IMR-90 (cell line): ENCODE data around the gene CTPS1. TPM values are rescaled to one million over a fixed set of nuclear protein-coding genes. Genes with fewer than 3 reads are reported as not detected.

ENCODE experiments used
- ATAC-seq: fragments of 200-7000 bp; cut with Tn5 transposase; 2 replicates; pipeline ENCODE4 v1.9.1; 2020; ENCODE audit warnings: low read depth, mild to moderate bottlenecking, moderate library complexity
- BruUV-seq: library from RNA; stranded (reverse); fragments of 400-500 nt; replicated peaks from 2 replicates; lab custom pipeline; 2021; lab: Mats Ljungman, UMichigan
- CTCF ChIA-PET: fragments of 300-600 bp; formaldehyde crosslinking; extraction: SDS; loops from one replicate; lab custom pipeline; 2021; ENCODE audit warnings: antibody characterized with exemption; lab: Yijun Ruan, JAX
- POLR2A ChIA-PET: fragments of 300-600 bp; sonication (Branson Sonifier 250); formaldehyde crosslinking; loops from one replicate; lab custom pipeline; 2022; ENCODE audit warnings: antibody characterized with exemption; ENCODE audit not compliant: unreplicated experiment; lab: Charles Lee
- DNase-seq: peaks from one replicate; pipeline ENCODE4 v3.0.0; 2013
- H2AFZ ChIP-seq: replicated peaks from 2 replicates; pipeline ENCODE3; 2013; ENCODE audit warnings: low read length, mild to moderate bottlenecking; ENCODE audit not compliant: poor library complexity
- H2AK5ac ChIP-seq: 2 replicates; pipeline ENCODE4 v1.6.1; 2013; ENCODE audit warnings: low read depth, low read length, inconsistent platforms
- H2AK9ac ChIP-seq: replicated peaks from 2 replicates; pipeline ENCODE3; 2013; ENCODE audit warnings: mild to moderate bottlenecking, low read depth, low read length, moderate library complexity; ENCODE audit not compliant: poor library complexity
- H2BK120ac ChIP-seq: 2 replicates; pipeline ENCODE4 v1.6.1; 2013; ENCODE audit warnings: low read depth, low read length, inconsistent platforms
- H2BK15ac ChIP-seq: 3 replicates; pipeline ENCODE4 v1.6.1; 2013; ENCODE audit warnings: low read depth, low read length, inconsistent platforms
- H2BK20ac ChIP-seq: 2 replicates; pipeline ENCODE4 v1.6.1; 2013; ENCODE audit warnings: low read depth, mild to moderate bottlenecking, inconsistent platforms, low read length, moderate library complexity
- H2BK5ac ChIP-seq: 2 replicates; pipeline ENCODE4 v1.6.1; 2013; ENCODE audit warnings: mild to moderate bottlenecking, low read depth, low read length, inconsistent platforms; ENCODE audit not compliant: poor library complexity, severe bottlenecking
- H3K14ac ChIP-seq: replicated peaks from 2 replicates; pipeline ENCODE4 v1.6.1; 2013; ENCODE audit warnings: low read depth, low read length, inconsistent platforms
- H3K18ac ChIP-seq: 2 replicates; pipeline ENCODE4 v1.6.1; 2013; ENCODE audit warnings: low read depth, low read length, control low read depth
- H3K23ac ChIP-seq: 2 replicates; pipeline ENCODE4 v1.6.1; 2013; ENCODE audit warnings: low read depth, low read length, inconsistent platforms
- H3K27ac ChIP-seq: 2 replicates; pipeline ENCODE4 v1.5.1; 2013; ENCODE audit warnings: mild to moderate bottlenecking, control low read depth, low read length; ENCODE audit not compliant: insufficient read depth
- H3K27me3 ChIP-seq: 2 replicates; pipeline ENCODE4 v1.6.1; 2013; ENCODE audit warnings: low read length; ENCODE audit not compliant: control insufficient read depth, insufficient read depth
- H3K36me3 ChIP-seq: 2 replicates; pipeline ENCODE4 v1.6.1; 2013; ENCODE audit warnings: low read length, mixed read lengths; ENCODE audit not compliant: control insufficient read depth, insufficient read depth
- H3K4ac ChIP-seq: 2 replicates; pipeline ENCODE4 v1.6.1; 2013; ENCODE audit warnings: low read depth, low read length, inconsistent platforms
- H3K4me1 ChIP-seq: 2 replicates; pipeline ENCODE4 v1.6.1; 2013; ENCODE audit warnings: low read length, mixed read lengths; ENCODE audit not compliant: control insufficient read depth, insufficient read depth
- H3K4me2 ChIP-seq: 2 replicates; pipeline ENCODE4 v1.6.1; 2013; ENCODE audit warnings: low read depth, mild to moderate bottlenecking, control low read depth, low read length, moderate library complexity
- H3K4me3 ChIP-seq: 2 replicates; pipeline ENCODE4 v1.5.1; 2013; ENCODE audit warnings: low read depth, mild to moderate bottlenecking, control low read depth, low read length, moderate library complexity; ENCODE audit not compliant: insufficient read depth
- H3K56ac ChIP-seq: 2 replicates; pipeline ENCODE4 v1.6.1; 2013; ENCODE audit warnings: low read length, inconsistent platforms; ENCODE audit not compliant: insufficient read depth; ENCODE audit errors: extremely low read depth
- H3K79me1 ChIP-seq, 2 experiments: 2 replicates each; pipeline ENCODE4 v1.6.1; 2013; ENCODE audit warnings: low read length in 2 of 2, inconsistent platforms in 1 of 2, low read depth in 1 of 2
- H3K9ac ChIP-seq: 2 replicates; pipeline ENCODE4 v1.6.1; 2013; ENCODE audit warnings: low read depth, low read length, control low read depth
- H3K9me1 ChIP-seq: 2 replicates; pipeline ENCODE4 v1.6.1; 2013; ENCODE audit warnings: low read length, inconsistent platforms; ENCODE audit not compliant: insufficient read depth
- H3K9me3 ChIP-seq: 2 replicates; pipeline ENCODE4 v1.6.1; 2013; ENCODE audit warnings: low read length; ENCODE audit not compliant: control insufficient read depth, insufficient read depth
- H4K20me1 ChIP-seq: 2 replicates; pipeline ENCODE4 v1.6.1; 2013; ENCODE audit warnings: low read length, inconsistent platforms; ENCODE audit not compliant: insufficient read depth
- H4K5ac ChIP-seq: 2 replicates; pipeline ENCODE4 v1.6.1; 2013; ENCODE audit warnings: mild to moderate bottlenecking, low read depth, low read length, control low read depth
- H4K8ac ChIP-seq, 2 experiments: 2 replicates each; pipeline ENCODE4 v1.6.1; 2013; ENCODE audit warnings: low read depth in 2 of 2, low read length in 2 of 2, control low read depth in 1 of 2, inconsistent platforms in 1 of 2
- H4K91ac ChIP-seq: 2 replicates; pipeline ENCODE4 v1.6.1; 2013; ENCODE audit warnings: low read depth, low read length, inconsistent platforms; ENCODE audit not compliant: insufficient read depth
- BHLHE40 ChIP-seq: fragments of 150-350 bp; IDR thresholded peaks from 2 replicates; pipeline ENCODE4 v1.6.1; 2016; ENCODE audit warnings: mild to moderate bottlenecking, low read depth, low read length
- ELK1 ChIP-seq: fragments of 150-350 bp; IDR thresholded peaks from 2 replicates; pipeline ENCODE4 v1.6.1; 2016; ENCODE audit warnings: low read depth, mild to moderate bottlenecking, low read length, moderate library complexity, borderline replicate concordance
- MAFK ChIP-seq: IDR thresholded peaks from 2 replicates; pipeline ENCODE4 v1.6.1; 2012; ENCODE audit warnings: low read depth, low read length, improper control_type of control experiment
- MAZ ChIP-seq: IDR thresholded peaks from 2 replicates; pipeline ENCODE4 v1.6.1; 2012; ENCODE audit warnings: low read depth, mild to moderate bottlenecking, low read length, improper control_type of control experiment, moderate library complexity, borderline replicate concordance
- MXI1 ChIP-seq: IDR thresholded peaks from 2 replicates; pipeline ENCODE4 v1.6.1; 2012; ENCODE audit warnings: low read depth, mild to moderate bottlenecking, low read length, moderate library complexity, borderline replicate concordance
- POLR2A ChIP-seq: IDR thresholded peaks from 2 replicates; pipeline ENCODE4 v1.6.1; 2012; ENCODE audit warnings: mild to moderate bottlenecking, low read depth, low read length
- RCOR1 ChIP-seq: IDR thresholded peaks from 2 replicates; pipeline ENCODE4 v1.6.1; 2012; ENCODE audit warnings: mild to moderate bottlenecking, low read length, improper control_type of control experiment; ENCODE audit not compliant: insufficient replicate concordance
- RFX5 ChIP-seq: IDR thresholded peaks from 2 replicates; pipeline ENCODE4 v1.8.0; 2012; ENCODE audit warnings: low read depth, mild to moderate bottlenecking, low read length, moderate library complexity
- SMC3 ChIP-seq: fragments of 150-350 bp; IDR thresholded peaks from 2 replicates; pipeline ENCODE4 v1.6.1; 2016; ENCODE audit warnings: low read depth, mild to moderate bottlenecking, antibody characterized with exemption, low read length, moderate library complexity
- WGBS, 2 experiments: methylation state at CpG; one replicate each; pipeline versions ENCODE4 v1.1.5 to v1.1.7; 2013; ENCODE audit warnings: missing lambda C conversion rate in 2 of 2; ENCODE audit not compliant: insufficient read length in 1 of 2; ENCODE audit errors: extremely low coverage in 2 of 2; 5-methylcytosine and 5-hydroxymethylcytosine counted together
- dilution Hi-C: fragments of 300-500 bp; cut with HindIII; formaldehyde crosslinking; loops from one replicate; pipeline ENCODE4 v1.14.3; 2018; ENCODE audit warnings: low sequenced_read_pairs; ENCODE audit not compliant: unreplicated experiment
- in situ Hi-C: fragments of 300-500 bp; cut with MboI; formaldehyde crosslinking; loops from 3 replicates; pipeline ENCODE4 v1.14.3; 2019; ENCODE audit warnings: low sequenced_read_pairs, inconsistent platforms, mixed read lengths
- intact Hi-C: fragments of 100-400 bp; cut with micrococcal nuclease; formaldehyde crosslinking; loops from 2 replicates; pipeline ENCODE4 v1.10.0; 2022
- polyA plus RNA-seq, 3 experiments: library from polyadenylated mRNA; depleted of rRNA; stranded (reverse); fragments of >200 nt; gene quantifications; 2 replicates each; pipeline ENCODE4 v1.2.3, GENCODE V29; 2012; ENCODE audit warnings: low replicate concordance in 1 of 3
- total RNA-seq: library from RNA; depleted of rRNA; stranded (reverse); fragments of >200 nt; gene quantifications from 2 replicates; pipeline ENCODE4 v1.2.3, GENCODE V29; 2012
- TF ChIP-seq, protein P1 (sequence below): fragments of 150-350 bp; IDR thresholded peaks from 2 replicates; pipeline ENCODE4 v1.6.1; 2017; ENCODE audit warnings: mild to moderate bottlenecking, antibody characterized with exemption, low read length, low read depth

CTPS1 gene
- total and polyA plus RNA-seq, 2 of the 4 experiments (the other 2 are of a cell fraction), result 40.4 to 41.0 TPM

- intact Hi-C loops, result no loop called here
- Histone ChIP-seq H3K79me1 (no peaks in the 10 kb centered on the region), H4K5ac (no peak overlapping the region), H3K36me3 (no peaks in the 10 kb centered on the region), H3K56ac (no peak overlapping the region), H3K4ac (no peak overlapping the region), H3K9me1 (no peaks in the 10 kb centered on the region), H3K4me2 (no peak overlapping the region), H4K20me1 (no peaks in the 10 kb centered on the region), H3K4me1 (no peaks in the 10 kb centered on the region), H3K9me3 (peaks cover 3% of the 10 kb centered on the region; the same call in 1 of the 2 replicates), H2AK9ac (no peak overlapping the region), H2BK15ac (no peak overlapping the region), H4K8ac (no peak overlapping the region), H3K23ac (no peak overlapping the region), H2BK120ac (no peak overlapping the region), H2BK5ac (no peak overlapping the region), H2AFZ (no peak overlapping the region), H3K14ac (no peak overlapping the region), H2AK5ac (no peak overlapping the region), H3K27ac (no peak overlapping the region), H2BK20ac (no peak overlapping the region), H4K91ac (no peak overlapping the region), H3K27me3 (no peaks in the 10 kb centered on the region), H3K18ac (no peak overlapping the region), H3K9ac (no peak overlapping the region), H3K4me3 (no peak overlapping the region)
- ATAC-seq (no peak), DNase-seq (no peak)
- no TSS peak for BruUV-seq
- in situ Hi-C loops, result loop anchor here (25.0 kb wide), 1 partner anchor 318 kb away; no protein-coding TSS in a partner anchor
- POLR2A ChIA-PET, result no interaction called here
- CTCF ChIA-PET, result interaction anchor here (1.1 kb wide), 1 partner anchor 107 kb away, joined by 3 read pairs; no protein-coding TSS in a partner anchor
- 40% methylated on average over 1 of the region's 5 CpGs; no CpG with 5 or more reads in 1 of the 2 experiments for WGBS, 2 experiments
- dilution Hi-C loops, result no loop called here
- TF ChIP-seq MXI1, result no peak
- TF ChIP-seq MAZ, result no peak
- no peak for TF ChIP-seq ELK1
- no peak for TF ChIP-seq RCOR1
- no peak for TF ChIP-seq SMC3
- no peak for TF ChIP-seq RFX5
- no peak for TF ChIP-seq MAFK
- no peak for TF ChIP-seq POLR2A
- no peak for TF ChIP-seq BHLHE40
- TF ChIP-seq, protein P1, sequence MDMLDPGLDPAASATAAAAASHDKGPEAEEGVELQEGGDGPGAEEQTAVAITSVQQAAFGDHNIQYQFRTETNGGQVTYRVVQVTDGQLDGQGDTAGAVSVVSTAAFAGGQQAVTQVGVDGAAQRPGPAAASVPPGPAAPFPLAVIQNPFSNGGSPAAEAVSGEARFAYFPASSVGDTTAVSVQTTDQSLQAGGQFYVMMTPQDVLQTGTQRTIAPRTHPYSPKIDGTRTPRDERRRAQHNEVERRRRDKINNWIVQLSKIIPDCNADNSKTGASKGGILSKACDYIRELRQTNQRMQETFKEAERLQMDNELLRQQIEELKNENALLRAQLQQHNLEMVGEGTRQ, result no peak
Measured at GRCh38 chr1:40955266-40955665, 24.2 kb upstream of the CTPS1 start.
